H1 (cell line): Measurements from ENCODE around the gene UBE2E2. TPM values are rescaled to one million over a fixed set of nuclear protein-coding genes. Genes with fewer than 3 reads are reported as not detected.

Experiments
- CTCF ChIA-PET: fragments of 300-600 bp; sonication (Branson Sonifier 250); formaldehyde crosslinking; loops from one replicate; lab custom pipeline; 2021; ENCODE audit not compliant: partially characterized antibody; lab: Charles Lee
- POLR2A ChIA-PET: fragments of 300-600 bp; sonication (Branson Sonifier 250); formaldehyde crosslinking; loops from one replicate; lab custom pipeline; 2021; ENCODE audit warnings: inconsistent platforms; ENCODE audit not compliant: partially characterized antibody; lab: Charles Lee
- DNase-seq, 2 experiments: peaks; one replicate each; pipeline versions ENCODE4 v3.0.0 to v3.0.0-alpha.2; 2010 to 2022; ENCODE audit warnings: low spot score in 2 of 2, low read depth in 1 of 2, mixed read lengths in 1 of 2
- FAIRE-seq: peaks from 2 replicates; lab custom pipeline; 2011; peaks lifted over from hg19 to GRCh38; lab: Jason Lieb, UNC
- H2AFZ ChIP-seq: 2 replicates; pipeline ENCODE4 v1.8.1; 2012; ENCODE audit warnings: low read length, inconsistent platforms
- H2AK5ac ChIP-seq: 2 replicates; pipeline ENCODE4 v1.6.1; 2013; ENCODE audit warnings: low read depth, low read length
- H2BK120ac ChIP-seq: replicated peaks from 2 replicates; pipeline ENCODE3; 2013; ENCODE audit warnings: low read depth, low read length, inconsistent platforms
- H2BK12ac ChIP-seq: 2 replicates; pipeline ENCODE4 v1.6.1; 2013; ENCODE audit warnings: low read depth, low read length
- H2BK15ac ChIP-seq: 2 replicates; pipeline ENCODE4 v1.6.1; 2013; ENCODE audit warnings: low read length
- H2BK20ac ChIP-seq: 2 replicates; pipeline ENCODE4 v1.6.1; 2013; ENCODE audit warnings: low read length
- H2BK5ac ChIP-seq: 2 replicates; pipeline ENCODE4 v1.6.1; 2013; ENCODE audit warnings: low read depth, low read length
- H3K14ac ChIP-seq: 2 replicates; pipeline ENCODE4 v1.6.1; 2013; ENCODE audit warnings: inconsistent platforms; ENCODE audit not compliant: insufficient read length
- H3K18ac ChIP-seq: 2 replicates; pipeline ENCODE4 v1.6.1; 2013; ENCODE audit warnings: low read length; ENCODE audit errors: extremely low read depth
- H3K23ac ChIP-seq: 2 replicates; pipeline ENCODE4 v1.6.1; 2013; ENCODE audit warnings: inconsistent platforms; ENCODE audit not compliant: insufficient read length
- H3K23me2 ChIP-seq: 2 replicates; pipeline ENCODE4 v1.6.1; 2013; ENCODE audit warnings: low read depth, low read length
- H3K27ac ChIP-seq: 2 replicates; pipeline ENCODE4 v1.6.1; 2011; ENCODE audit warnings: low read depth, low read length, inconsistent platforms
- H3K27me3 ChIP-seq, 4 experiments: replicated peaks in 1 of 4; 1 replicate in 1 of 4; 2 replicates in 3 of 4; pipeline versions ENCODE4 v1.6.1 to v1.8.1; 2011 to 2013; ENCODE audit warnings: low read length in 3 of 4, mild to moderate bottlenecking in 3 of 4, inconsistent platforms in 2 of 4, mixed read lengths in 2 of 4, moderate library complexity in 1 of 4; ENCODE audit not compliant: control insufficient read depth in 3 of 4, insufficient read depth in 3 of 4; ENCODE audit errors: extremely low read depth in 1 of 4
- H3K36me3 ChIP-seq, 4 experiments: 2 replicates each; pipeline versions ENCODE4 v1.6.1 to v1.8.1; 2011 to 2013; ENCODE audit warnings: mild to moderate bottlenecking in 4 of 4, low read length in 3 of 4, moderate library complexity in 2 of 4, control low read depth in 1 of 4, inconsistent platforms in 1 of 4; ENCODE audit not compliant: insufficient read depth in 4 of 4, control insufficient read depth in 2 of 4
- H3K4ac ChIP-seq: replicated peaks from 2 replicates; pipeline ENCODE3; 2013; ENCODE audit warnings: low read length, low read depth, mixed read lengths, inconsistent platforms; ENCODE audit not compliant: insufficient read length
- H3K4me1 ChIP-seq, 4 experiments: replicated peaks in 1 of 4; 1 replicate in 1 of 4; 2 replicates in 3 of 4; pipeline versions ENCODE4 v1.6.1 to v1.8.1; 2011 to 2013; ENCODE audit warnings: low read length in 3 of 4, inconsistent platforms in 2 of 4, mixed read lengths in 1 of 4; ENCODE audit not compliant: insufficient read depth in 4 of 4, control insufficient read depth in 3 of 4
- H3K4me2 ChIP-seq, 2 experiments: 2 replicates each; pipeline versions ENCODE4 v1.6.1 to v1.8.1; 2011 to 2013; ENCODE audit warnings: low read depth in 2 of 2, low read length in 2 of 2, control low read depth in 1 of 2, inconsistent platforms in 1 of 2, mild to moderate bottlenecking in 1 of 2; ENCODE audit not compliant: insufficient read depth in 1 of 2
- H3K4me3 ChIP-seq, 4 experiments: fragments of 200-600, 300-600 bp in 1 of 4; sonication (generic), shearing (Covaris generic), sonication (Bioruptor Twin) in 1 of 4; 2 replicates each; pipeline versions ENCODE4 v1.5.1 to v1.8.1; 2011 to 2016; ENCODE audit warnings: low read length in 4 of 4, low read depth in 3 of 4, control low read depth in 2 of 4, inconsistent platforms in 2 of 4, mild to moderate bottlenecking in 2 of 4, mixed read lengths in 1 of 4, moderate library complexity in 1 of 4; ENCODE audit not compliant: insufficient read depth in 2 of 4; ENCODE audit errors: extremely low read depth in 1 of 4
- H3K56ac ChIP-seq: replicated peaks from 2 replicates; pipeline ENCODE3; 2013; ENCODE audit warnings: low read depth, mild to moderate bottlenecking, mixed read lengths, low read length, inconsistent platforms; ENCODE audit not compliant: insufficient read length
- H3K79me1 ChIP-seq: 2 replicates; pipeline ENCODE4 v1.6.1; 2013; ENCODE audit warnings: low read depth, low read length, control low read depth
- H3K79me2 ChIP-seq, 2 experiments: 2 replicates each; pipeline versions ENCODE4 v1.6.1 to v1.8.1; 2012 to 2013; ENCODE audit warnings: low read length in 2 of 2, mild to moderate bottlenecking in 2 of 2, inconsistent platforms in 1 of 2; ENCODE audit not compliant: insufficient read depth in 2 of 2, control insufficient read depth in 1 of 2
- H3K9ac ChIP-seq, 4 experiments: replicated peaks in 1 of 4; 1 replicate in 1 of 4; 2 replicates in 3 of 4; pipeline versions ENCODE4 v1.6.1 to v1.8.1; 2011 to 2013; ENCODE audit warnings: low read depth in 3 of 4, low read length in 3 of 4, control low read depth in 2 of 4, mild to moderate bottlenecking in 2 of 4, moderate library complexity in 2 of 4, inconsistent platforms in 1 of 4; ENCODE audit errors: extremely low read depth in 1 of 4
- H3K9me3 ChIP-seq, 2 experiments: 2 replicates each; pipeline versions ENCODE4 v1.6.1 to v1.8.1; 2012 to 2013; ENCODE audit warnings: mild to moderate bottlenecking in 2 of 2, moderate library complexity in 2 of 2, control low read depth in 1 of 2, inconsistent platforms in 1 of 2, low read depth in 1 of 2, low read length in 1 of 2, mixed read lengths in 1 of 2; ENCODE audit not compliant: insufficient read depth in 2 of 2
- H4K20me1 ChIP-seq, 2 experiments: replicated peaks in 1 of 2; 2 replicates each; pipeline versions ENCODE3 to v1.8.1; 2011 to 2013; ENCODE audit warnings: inconsistent platforms in 2 of 2, low read length in 2 of 2, mild to moderate bottlenecking in 1 of 2; ENCODE audit not compliant: insufficient read depth in 2 of 2, control insufficient read depth in 1 of 2
- H4K5ac ChIP-seq: 2 replicates; pipeline ENCODE4 v1.6.1; 2013; ENCODE audit warnings: low read length, low read depth, mixed read lengths, inconsistent platforms; ENCODE audit not compliant: insufficient read length
- H4K8ac ChIP-seq: 2 replicates; pipeline ENCODE4 v1.8.0; 2013; ENCODE audit warnings: mild to moderate bottlenecking, moderate library complexity, low read length, inconsistent platforms; ENCODE audit not compliant: insufficient read depth; ENCODE audit errors: extremely low read depth
- H4K91ac ChIP-seq: replicated peaks from 2 replicates; pipeline ENCODE3; 2013; ENCODE audit warnings: low read length, mixed read lengths, inconsistent platforms; ENCODE audit not compliant: insufficient read length
- NRF1 ChIP-seq: IDR thresholded peaks from 2 replicates; pipeline ENCODE4 v1.6.1; 2011; ENCODE audit warnings: mild to moderate bottlenecking, low read depth, low read length, improper control_type of control experiment
- RFX5 ChIP-seq: IDR thresholded peaks from 2 replicates; pipeline ENCODE4 v1.6.1; 2011; ENCODE audit warnings: low read depth, low read length, improper control_type of control experiment, borderline replicate concordance
- RXRA ChIP-seq: IDR thresholded peaks from 2 replicates; pipeline ENCODE4 v1.6.1; 2011; ENCODE audit warnings: low read depth, mild to moderate bottlenecking, low read length, moderate library complexity; ENCODE audit not compliant: insufficient read depth
- SIRT6 ChIP-seq: IDR thresholded peaks from one replicate; pipeline ENCODE4 v1.7.1; 2012; ENCODE audit warnings: low read length, inconsistent platforms
- TEAD4 ChIP-seq: IDR thresholded peaks from 2 replicates; pipeline ENCODE4 v1.6.1; 2012; ENCODE audit warnings: low read depth, low read length, inconsistent platforms, mixed read lengths
- WGBS, 2 experiments: shearing (Covaris generic) in 1 of 2; methylation state at CpG; one replicate each; pipeline versions ENCODE4 v1.1.6 to v1.1.7; 2013 to 2015; ENCODE audit warnings: low lambda C conversion rate in 2 of 2, mixed read lengths in 2 of 2, inconsistent platforms in 1 of 2, low coverage in 1 of 2, missing lambda C conversion rate in 1 of 2; ENCODE audit not compliant: insufficient replicate concordance in 2 of 2, insufficient coverage in 1 of 2, insufficient read length in 1 of 2; ENCODE audit errors: extremely low coverage in 1 of 2, missing lambda C conversion rate in 1 of 2; 5-methylcytosine and 5-hydroxymethylcytosine counted together
- polyA plus RNA-seq, 7 experiments: library from polyadenylated mRNA; depleted of rRNA in 3 of 7; stranded (reverse) in 5 of 7; unstranded in 2 of 7; fragments of >200 nt in 5 of 7; fragments of 200-250 nt in 2 of 7; gene quantifications; 1 replicate in 5 of 7; 2 replicates in 1 of 7; 4 replicates in 1 of 7; pipeline versions ENCODE4 v1.2.1 to v1.2.3, GENCODE V29; 2011 to 2013; ENCODE audit warnings: missing spikeins in 2 of 7, mixed read lengths in 2 of 7
- total RNA-seq: library from RNA; stranded (reverse); fragmentation: NEBNext Ultra II Directional; extraction: Animal tissue kit (Norgen Biotek cat#: 25700); gene quantifications from 2 replicates; pipeline ENCODE4 v1.2.1, GENCODE V29; 2021

The UBE2E2 gene
- total and polyA plus RNA-seq, 2 of the 8 experiments (the other 6 are each of a cell fraction or from before 2014, with no cell fraction given): 57.6 to 70.6 TPM

DNA sequence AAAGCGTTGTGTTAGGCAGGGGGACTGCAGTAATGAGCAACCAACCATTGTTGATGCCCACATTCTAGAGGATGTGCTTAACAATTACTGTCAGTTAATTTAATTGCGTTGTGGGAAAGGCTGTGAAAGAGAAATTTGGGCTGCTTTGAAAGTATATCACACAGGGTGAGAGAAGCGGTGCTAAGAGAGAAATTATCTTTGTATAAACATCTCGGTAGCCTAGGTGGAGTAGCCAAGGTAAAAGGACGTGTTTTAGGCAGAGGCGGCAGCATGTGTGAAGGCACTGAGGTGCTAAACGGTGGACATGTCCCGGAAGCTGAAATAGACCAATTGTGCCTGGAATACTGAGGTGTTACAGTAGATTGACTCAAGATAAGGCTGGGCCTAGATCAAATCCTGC lies 71.9 kb downstream of the UBE2E2 start:
- no peak overlapping the region for H3K4ac ChIP-seq

More for the DNA sequence above, 71.9 kb downstream of the UBE2E2 start:
- no peaks in the 10 kb centered on the region; a peak in 1 of 7 replicates for H3K4me1 ChIP-seq
- no peaks in the 10 kb centered on the region for H3K27me3 ChIP-seq
- H3K4me2 ChIP-seq: no peak overlapping the region
- H3K23ac ChIP-seq: no peak overlapping the region
- no peak overlapping the region for H2BK15ac ChIP-seq
- H2AFZ ChIP-seq: no peak overlapping the region
- no peak overlapping the region for H4K5ac ChIP-seq
- CTCF ChIA-PET: interaction anchor here (0.7 kb wide), 1 partner anchor 96 kb away, joined by 3 read pairs; no protein-coding TSS in a partner anchor
- H2BK5ac ChIP-seq: no peak overlapping the region
- POLR2A ChIA-PET: no interaction called here
- H3K14ac ChIP-seq: no peak overlapping the region
- no peak overlapping the region for H2BK120ac ChIP-seq
- peaks cover 0 to 23% of the 10 kb centered on the region in 2 experiments; a peak in 2 of 4 replicates for H3K9me3 ChIP-seq
- H4K20me1 ChIP-seq: no peaks in the 10 kb centered on the region
- H2AK5ac ChIP-seq: no peak overlapping the region
- H3K9ac ChIP-seq: no peak overlapping the region
- no peak overlapping the region for H3K27ac ChIP-seq
- H2BK20ac ChIP-seq: no peak overlapping the region
- 90% methylated on average over 8 of the region's 8 CpGs; no CpG with 5 or more reads in 1 of the 2 experiments for WGBS, 2 experiments
- H2BK12ac ChIP-seq: no peak overlapping the region
- peaks cover 0 to 14% (median 0%) of the 10 kb centered on the region in 4 experiments; a peak in 1 of 8 replicates for H3K36me3 ChIP-seq
- H3K23me2 ChIP-seq: no peaks in the 10 kb centered on the region
- H4K8ac ChIP-seq: no peak overlapping the region
- DNase-seq: no peak
- H4K91ac ChIP-seq: no peak overlapping the region
- no peaks in the 10 kb centered on the region; the same call in none of the 2 replicates for H3K79me1 ChIP-seq
- no peak overlapping the region for H3K56ac ChIP-seq
- no peak overlapping the region for H3K4me3 ChIP-seq
- no peak for TF ChIP-seq RFX5
- no peak for TF ChIP-seq RXRA
- TF ChIP-seq SIRT6: no peak
- no peak for TF ChIP-seq NRF1
- no peak for TF ChIP-seq TEAD4
- H3K79me2 ChIP-seq: peaks cover 0 to 5% of the 10 kb centered on the region in 2 experiments; a peak in 1 of 4 replicates
- no peak overlapping the region for H3K18ac ChIP-seq
- FAIRE-seq: no peak
